ENCODE measurements around the gene AGBL4.

AGBL4 gene

GRCh38 chr1:48552903-48553606, 1470.7 kb downstream of the AGBL4 start:
- no peak for TF ChIP-seq SIN3A (IDR thresholded peaks at IDR 0.05; ENCODE audit: borderline replicate concordance, insufficient read depth, low read length)
- TF ChIP-seq TAF1 (IDR thresholded peaks at IDR 0.05; ENCODE audit: borderline replicate concordance, insufficient read depth, low read length): no peak
- TF ChIP-seq REST (IDR thresholded peaks at IDR 0.05; ENCODE audit: insufficient read depth in 1 of 2, low read depth in 2 of 2, low read length in 2 of 2): no peak
- no peak for TF ChIP-seq FOXP2 (optimal IDR thresholded peaks at IDR 0.05; ENCODE audit: borderline replicate concordance, extremely low read depth, extremely low read length, insufficient read depth)
- TF ChIP-seq POLR2AphosphoS5 (IDR thresholded peaks at IDR 0.05; ENCODE audit: low read depth, low read length): no peak

- TF ChIP-seq POLR2AphosphoS5 (IDR thresholded peaks at IDR 0.05; ENCODE audit: low read depth, low read length): no peak
- TF ChIP-seq FOXP2 (optimal IDR thresholded peaks at IDR 0.05; ENCODE audit: borderline replicate concordance, extremely low read depth, extremely low read length, insufficient read depth): no peak
- TF ChIP-seq SIN3A (IDR thresholded peaks at IDR 0.05; ENCODE audit: borderline replicate concordance, insufficient read depth, low read length): no peak
- TF ChIP-seq REST (IDR thresholded peaks at IDR 0.05; ENCODE audit: insufficient read depth in 1 of 2, low read depth in 2 of 2, low read length in 2 of 2): no peak
- TF ChIP-seq TAF1 (IDR thresholded peaks at IDR 0.05; ENCODE audit: borderline replicate concordance, insufficient read depth, low read length): no peak
Measured at GRCh38 chr1:48552420-48552819, 1471.3 kb downstream of the AGBL4 start.

GRCh38 chr1:48548985-48549384, 1474.8 kb downstream of the AGBL4 start:
- no peak for TF ChIP-seq SIN3A (IDR thresholded peaks at IDR 0.05; ENCODE audit: borderline replicate concordance, insufficient read depth, low read length)
- no peak for TF ChIP-seq POLR2AphosphoS5 (IDR thresholded peaks at IDR 0.05; ENCODE audit: low read depth, low read length)
- no peak for TF ChIP-seq REST (IDR thresholded peaks at IDR 0.05; ENCODE audit: insufficient read depth in 1 of 2, low read depth in 2 of 2, low read length in 2 of 2)
- no peak for TF ChIP-seq FOXP2 (optimal IDR thresholded peaks at IDR 0.05; ENCODE audit: borderline replicate concordance, extremely low read depth, extremely low read length, insufficient read depth)
- no peak for TF ChIP-seq TAF1 (IDR thresholded peaks at IDR 0.05; ENCODE audit: borderline replicate concordance, insufficient read depth, low read length)

GRCh38 chr1:48547561-48548220, 1476.1 kb downstream of the AGBL4 start:
- TF ChIP-seq SIN3A (IDR thresholded peaks at IDR 0.05; ENCODE audit: borderline replicate concordance, insufficient read depth, low read length): no peak
- TF ChIP-seq TAF1 (IDR thresholded peaks at IDR 0.05; ENCODE audit: borderline replicate concordance, insufficient read depth, low read length): no peak

GRCh38 chr1:48543854-48544253, 1479.9 kb downstream of the AGBL4 start:
- no peak for TF ChIP-seq REST (IDR thresholded peaks at IDR 0.05; ENCODE audit: insufficient read depth in 1 of 2, low read depth in 2 of 2, low read length in 2 of 2)
- TF ChIP-seq FOXP2 (optimal IDR thresholded peaks at IDR 0.05; ENCODE audit: borderline replicate concordance, extremely low read depth, extremely low read length, insufficient read depth): no peak
- TF ChIP-seq TAF1 (IDR thresholded peaks at IDR 0.05; ENCODE audit: borderline replicate concordance, insufficient read depth, low read length): no peak
- TF ChIP-seq SIN3A (IDR thresholded peaks at IDR 0.05; ENCODE audit: borderline replicate concordance, insufficient read depth, low read length): no peak
- TF ChIP-seq POLR2AphosphoS5 (IDR thresholded peaks at IDR 0.05; ENCODE audit: low read depth, low read length): no peak
